COLO829 (cell line): ENCODE results near the gene MEGF6.
A peak's percentile ranks its signal among the peaks of the same experiment; 100 is the strongest.
"Not testable (repeated sequence)": the region's sequence is repeated elsewhere in the genome, so short reads cannot be mapped to it uniquely, and the experiment has no call there.

ENCODE experiments used
- DNase-seq: peaks from one replicate; pipeline ENCODE4 v3.0.0; 2012; ENCODE audit warnings: low spot score

The MEGF6 gene

GRCh38 chr1:3629561-3630160, 18.4 kb upstream of the MEGF6 start:
- no peak for DNase-seq

DNA sequence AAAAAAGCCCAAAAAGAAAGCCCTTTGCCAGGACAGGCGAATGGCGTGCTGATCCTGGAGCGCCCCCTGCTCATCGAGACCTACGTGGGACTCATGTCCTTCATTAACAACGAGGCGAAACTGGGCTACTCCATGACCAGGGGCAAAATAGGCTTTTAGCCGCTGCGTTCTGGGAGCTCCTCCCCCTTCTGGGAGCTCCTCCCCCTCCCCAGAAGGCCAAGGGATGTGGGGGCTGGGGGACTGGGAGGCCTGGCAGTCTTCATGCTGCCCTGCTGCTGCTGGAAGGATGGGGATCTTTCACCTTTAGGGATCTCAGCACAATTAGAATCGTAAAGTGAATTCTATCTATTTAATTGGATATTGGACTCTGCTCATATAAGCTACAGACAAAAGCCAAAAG, 17.1 kb upstream of the MEGF6 start:
- DNase-seq: no peak

DNA sequence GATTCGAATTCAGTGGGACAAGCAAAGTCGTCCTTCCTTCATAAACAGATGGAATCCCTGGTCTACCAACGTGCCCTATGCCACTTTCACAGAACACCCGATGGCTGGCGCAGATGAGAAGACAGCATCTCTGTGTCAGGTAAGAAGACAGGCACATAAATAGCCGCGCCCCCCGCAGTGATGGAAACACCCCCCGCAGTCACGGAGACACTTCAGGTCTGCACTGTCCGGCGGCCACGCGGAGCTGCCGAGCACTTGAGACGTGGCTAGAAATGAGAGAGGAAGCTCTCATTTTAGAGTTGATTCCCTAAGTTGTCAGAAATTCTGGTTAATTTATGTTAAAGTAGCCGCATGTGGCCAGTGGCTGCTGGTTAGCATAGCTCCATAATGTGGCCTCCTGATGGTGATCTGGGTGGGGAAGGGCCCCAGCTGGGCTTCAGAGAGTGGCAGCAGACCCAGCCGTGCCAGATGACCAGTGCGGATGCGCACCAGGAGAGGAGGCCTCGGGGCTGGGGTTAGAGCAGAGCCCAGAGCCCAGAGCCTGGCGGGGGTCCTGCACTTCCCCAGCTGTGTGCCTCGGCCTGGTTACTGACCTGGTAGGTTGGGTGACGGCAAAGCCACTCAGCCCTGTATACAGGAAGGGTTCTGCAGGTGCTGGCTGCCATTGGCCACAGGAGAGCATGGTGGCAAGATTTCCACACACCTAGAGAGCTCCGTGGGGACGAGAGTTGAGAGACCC, 16.4 kb upstream of the MEGF6 start:
- no peak for DNase-seq

GRCh38 chr1:3626025-3626424, 14.7 kb upstream of the MEGF6 start:
- DNase-seq: no peak

GRCh38 chr1:3625151-3625907, 14.0 kb upstream of the MEGF6 start:
- peak; percentile 35 for DNase-seq

DNA sequence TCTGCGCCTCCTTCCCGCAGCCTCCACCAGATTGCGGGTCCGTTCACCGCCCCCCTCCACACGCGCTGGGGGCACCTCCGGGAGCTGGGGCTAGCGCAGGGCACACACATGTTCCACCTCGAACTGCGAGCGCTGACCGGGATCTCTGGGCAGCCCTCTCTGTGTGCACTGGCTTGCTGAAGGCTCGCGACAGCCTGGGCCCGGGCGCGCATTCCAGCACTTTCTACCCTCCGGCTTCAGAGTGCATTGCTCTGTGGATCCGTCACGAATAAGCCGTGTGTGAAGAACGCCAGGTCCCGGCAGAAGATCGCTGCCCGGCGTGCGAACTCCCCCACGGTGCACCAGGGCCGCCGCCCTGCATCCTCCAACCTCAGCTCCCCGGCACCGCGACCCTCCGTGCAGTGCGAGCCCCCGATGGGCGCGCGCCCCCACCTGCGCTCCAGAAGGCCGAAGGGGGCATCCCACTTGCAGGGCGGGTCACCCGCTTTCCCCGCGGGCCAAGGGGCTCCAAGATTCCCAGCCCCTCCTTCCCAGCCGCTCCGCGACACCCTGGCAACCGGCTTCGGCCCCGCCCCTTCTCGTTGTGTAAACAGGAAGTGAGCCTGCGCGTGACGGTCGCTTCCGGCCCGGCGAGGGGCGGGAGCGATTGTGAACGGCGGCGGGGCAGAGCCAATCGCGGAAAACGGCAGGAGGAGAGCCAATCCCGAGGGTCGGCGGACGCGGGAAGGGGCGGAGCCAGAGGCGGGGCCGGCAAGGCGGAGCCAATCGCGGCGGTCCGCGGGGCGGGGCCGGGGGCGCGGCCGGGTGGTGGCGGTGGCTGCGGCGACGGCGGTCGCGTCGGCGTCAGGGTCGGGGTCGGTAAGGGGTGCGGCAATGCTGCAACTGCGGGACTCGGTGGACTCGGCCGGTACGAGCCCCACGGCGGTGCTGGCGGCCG, 13.2 kb upstream of the MEGF6 start, which contains the start of gene TPRG1L:
TPRG1L (plus strand) TSS at position 816 of the 937 bp plus-strand sequence; CDS start at position 874, 58 bp downstream.
- DNase-seq: peak; percentile 99

DNA sequence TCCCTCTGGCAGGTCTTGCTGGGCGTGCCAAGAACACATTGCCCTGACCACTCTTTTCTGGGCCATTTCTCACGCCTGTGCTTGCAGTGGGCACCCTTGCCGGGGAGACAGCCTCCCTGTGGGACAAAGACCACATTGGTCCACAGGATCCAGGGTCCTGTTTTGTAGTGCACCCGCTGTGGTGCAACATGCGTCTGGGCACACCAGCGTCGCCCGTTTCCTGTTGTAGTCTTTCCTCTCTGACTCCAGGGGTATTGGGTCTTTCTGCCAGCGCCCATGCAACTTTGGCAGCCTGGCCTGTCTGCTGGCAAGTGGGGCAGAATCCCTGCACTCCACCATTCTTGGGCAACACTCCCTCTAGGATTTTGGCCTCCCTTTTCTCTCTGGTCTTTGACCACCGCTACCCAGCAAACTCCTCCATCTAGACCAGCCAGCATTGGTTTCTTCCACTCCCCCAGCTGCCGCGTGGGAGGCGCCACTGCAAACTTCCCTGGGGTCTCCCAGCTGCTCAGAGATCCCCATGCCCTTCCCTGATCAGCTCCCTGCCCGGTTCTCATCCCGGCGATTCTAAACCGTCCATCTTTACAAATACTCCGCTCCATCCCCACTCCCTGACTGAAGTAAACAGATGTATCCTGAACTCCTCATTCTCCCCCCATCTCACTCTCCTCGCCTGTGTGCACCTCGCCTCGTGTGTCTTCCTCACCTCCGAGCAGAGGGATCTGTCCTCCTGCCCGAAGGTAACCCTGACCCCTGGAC, 12.3 kb upstream of the MEGF6 start:
- DNase-seq: no peak

- not testable (repeated sequence) for DNase-seq
These were observed 10.8 kb upstream of the MEGF6 start for GRCh38 chr1:3622102-3622501.

DNA sequence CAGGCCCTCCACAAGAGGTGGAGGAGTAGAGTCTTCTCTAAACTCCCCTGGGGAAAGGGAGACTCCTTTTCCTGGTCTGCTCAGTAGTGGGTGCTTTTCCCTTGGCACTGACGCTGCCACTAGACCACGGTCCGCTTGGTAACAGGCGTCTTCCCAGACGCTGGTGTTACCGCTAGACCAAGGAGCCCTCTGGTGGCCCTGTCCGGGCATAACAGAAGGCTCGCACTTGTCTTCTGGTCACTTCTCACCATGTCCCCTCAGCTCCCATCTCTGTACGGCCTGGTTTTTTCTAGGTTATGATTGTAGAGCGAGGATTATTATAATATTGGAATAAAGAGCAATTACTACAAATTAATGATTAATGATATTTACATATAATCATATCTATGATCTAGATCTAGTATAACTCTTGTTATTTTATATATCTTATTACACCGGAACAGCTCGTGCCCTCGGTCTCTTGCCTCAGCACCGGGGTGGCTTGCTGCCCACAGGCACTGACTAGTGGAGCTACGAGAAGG, 9.9 kb upstream of the MEGF6 start:
- not testable (repeated sequence) for DNase-seq

- DNase-seq: no peak
These were observed 9.4 kb upstream of the MEGF6 start for GRCh38 chr1:3620708-3621107.

DNA sequence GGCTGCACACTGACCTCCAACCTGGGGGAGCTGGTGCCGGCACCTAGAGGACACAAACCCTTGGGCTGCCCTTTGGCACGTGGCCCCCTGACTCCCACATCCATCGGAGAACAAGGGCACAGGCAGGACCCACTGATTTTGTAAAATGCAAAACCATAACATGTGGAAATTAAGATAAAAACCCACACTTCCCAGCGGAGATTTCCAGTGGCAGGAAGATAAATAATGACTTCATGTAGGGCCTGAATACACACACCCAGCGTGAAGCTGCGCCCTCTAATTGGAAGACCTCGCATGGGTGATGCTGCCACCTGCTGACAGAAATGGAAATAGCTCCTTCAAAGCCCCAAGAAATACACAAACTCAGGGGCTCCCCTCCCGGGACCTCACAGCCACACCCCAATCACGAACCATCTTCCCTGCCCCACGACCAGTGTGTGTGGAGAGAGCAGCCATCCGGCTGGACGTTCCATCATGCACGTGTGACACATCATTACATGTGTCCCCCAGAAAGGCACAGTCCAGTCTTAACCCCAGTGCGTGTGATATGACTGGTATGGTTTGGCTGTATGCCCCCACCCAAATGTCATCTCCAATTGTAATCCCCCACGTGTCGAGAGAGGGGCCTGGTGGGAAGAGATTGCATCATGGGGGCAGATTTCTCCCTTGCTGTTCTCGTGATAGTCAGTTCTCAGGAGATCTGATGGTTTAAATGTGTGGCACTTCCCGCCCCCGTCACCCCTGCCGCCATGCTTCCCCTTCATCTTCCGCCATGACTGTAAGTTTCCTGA, 7.8 kb upstream of the MEGF6 start:
- peak; percentile 73 for DNase-seq

- no peak for DNase-seq
These were observed 7.2 kb upstream of the MEGF6 start for GRCh38 chr1:3618531-3618880.

GRCh38 chr1:3617806-3618345, 6.6 kb upstream of the MEGF6 start:
- DNase-seq: no peak

DNA sequence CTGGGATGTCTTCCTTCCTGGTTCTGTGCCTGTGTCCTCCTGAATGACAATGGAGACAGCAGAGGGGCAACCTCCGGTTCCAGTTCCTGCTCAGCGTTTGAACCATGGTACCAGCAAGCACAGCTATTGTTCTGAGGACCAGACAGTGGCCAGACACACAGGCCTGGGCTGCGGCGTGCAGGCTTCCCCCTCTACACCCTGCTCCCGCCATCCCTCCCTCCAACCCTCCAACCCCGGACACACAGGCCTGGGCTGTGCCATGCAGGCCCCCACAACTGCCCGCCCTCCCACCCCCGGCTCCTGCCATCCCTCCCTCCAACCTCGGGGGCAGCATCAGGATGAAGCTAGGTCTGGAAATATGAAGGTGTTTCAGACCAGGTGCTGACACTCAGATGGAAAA, 5.6 kb upstream of the MEGF6 start:
- DNase-seq: no peak

DNA sequence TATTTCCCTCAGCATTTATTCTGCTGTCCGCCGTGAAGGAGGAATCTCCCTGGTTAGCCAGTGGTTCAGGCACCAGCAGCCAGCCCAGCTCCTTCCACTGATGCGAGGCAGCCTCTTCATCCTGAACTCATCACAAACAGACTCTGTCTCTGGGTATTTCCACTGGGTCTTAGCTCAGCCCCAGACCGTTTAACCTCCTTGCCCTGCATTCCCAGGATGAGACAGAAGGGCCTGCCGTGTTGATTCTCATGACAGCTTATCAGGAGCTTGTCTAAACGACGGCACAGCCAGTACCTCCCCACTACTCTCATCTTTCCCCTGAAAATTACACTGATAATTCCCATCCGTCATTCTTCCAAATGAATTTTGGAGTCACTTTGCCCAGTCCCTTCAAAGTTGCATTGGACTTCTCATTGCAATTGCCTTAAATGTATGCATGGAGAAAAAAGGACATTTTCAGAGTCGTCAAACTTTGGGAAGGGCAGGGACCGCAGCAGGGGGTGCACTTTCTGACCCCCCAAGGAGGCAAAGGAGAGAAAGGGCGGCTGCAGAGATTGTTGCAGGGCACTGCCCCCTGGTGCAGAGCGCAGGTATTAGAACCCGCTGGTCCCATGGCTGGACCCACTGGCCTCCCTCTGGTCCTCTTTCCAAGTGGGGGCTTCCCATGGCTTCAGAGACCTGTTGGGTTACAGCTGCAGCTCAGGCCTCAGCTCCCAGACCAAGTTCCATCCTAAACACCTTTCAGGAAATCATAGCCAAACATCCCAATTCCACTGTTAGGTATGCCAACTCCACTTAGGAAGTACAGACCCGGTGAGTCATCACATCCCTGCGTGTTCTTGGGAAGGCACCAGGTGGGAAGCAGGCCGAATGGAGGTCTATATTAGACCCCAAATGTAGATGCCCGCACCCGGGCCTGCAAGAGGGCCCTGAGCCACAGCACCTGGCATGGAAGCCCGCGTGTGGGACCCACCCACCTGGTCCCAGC, 3.7 kb upstream of the MEGF6 start:
- DNase-seq: no peak

GRCh38 chr1:3612123-3612522, 815 bp upstream of the MEGF6 start:
- no peak for DNase-seq

DNA sequence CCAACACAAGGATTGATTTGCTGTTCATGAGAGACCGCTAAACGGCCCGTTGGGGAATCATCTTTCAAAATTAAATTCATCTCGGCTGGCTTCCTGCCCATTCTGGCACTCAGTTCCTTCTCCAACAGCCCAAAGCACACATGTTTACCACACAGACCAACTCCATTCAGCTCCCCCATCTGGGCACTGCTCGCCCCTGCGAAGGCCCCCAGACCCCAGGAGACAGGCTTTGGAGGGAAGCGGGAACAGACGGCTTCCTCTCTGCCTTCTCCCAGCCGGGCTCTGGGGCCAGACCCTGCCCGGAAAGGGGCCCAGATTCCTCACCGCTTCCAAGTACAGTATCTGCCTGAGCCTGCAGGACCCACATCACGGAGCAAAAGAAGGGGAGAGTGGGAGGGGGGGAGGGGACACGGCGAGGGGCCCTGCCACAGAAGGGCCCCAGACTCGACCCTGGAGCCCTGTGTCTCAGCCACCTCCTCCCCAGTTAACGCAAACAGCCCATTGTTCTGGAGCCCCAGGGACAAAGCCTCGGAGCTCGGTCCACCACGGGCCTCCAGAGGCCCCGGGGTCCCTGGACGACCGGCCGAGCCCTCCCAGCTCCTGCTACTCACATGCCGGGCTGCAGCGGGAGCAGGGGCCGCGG, 660 bp downstream of the MEGF6 start:
- DNase-seq: no peak
